GM21367 (cell line): ENCODE data around the gene ZMYND19.
"Not testable (repeated sequence)": the region's sequence is repeated elsewhere in the genome, so short reads cannot be mapped to it uniquely, and the experiment has no call there.

Experiments used
- ATAC-seq: cut with Tn5 transposase; IDR thresholded peaks from one replicate; pipeline ENCODE4 v1.9.1; 2021; ENCODE audit not compliant: unreplicated experiment

ZMYND19 gene

DNA sequence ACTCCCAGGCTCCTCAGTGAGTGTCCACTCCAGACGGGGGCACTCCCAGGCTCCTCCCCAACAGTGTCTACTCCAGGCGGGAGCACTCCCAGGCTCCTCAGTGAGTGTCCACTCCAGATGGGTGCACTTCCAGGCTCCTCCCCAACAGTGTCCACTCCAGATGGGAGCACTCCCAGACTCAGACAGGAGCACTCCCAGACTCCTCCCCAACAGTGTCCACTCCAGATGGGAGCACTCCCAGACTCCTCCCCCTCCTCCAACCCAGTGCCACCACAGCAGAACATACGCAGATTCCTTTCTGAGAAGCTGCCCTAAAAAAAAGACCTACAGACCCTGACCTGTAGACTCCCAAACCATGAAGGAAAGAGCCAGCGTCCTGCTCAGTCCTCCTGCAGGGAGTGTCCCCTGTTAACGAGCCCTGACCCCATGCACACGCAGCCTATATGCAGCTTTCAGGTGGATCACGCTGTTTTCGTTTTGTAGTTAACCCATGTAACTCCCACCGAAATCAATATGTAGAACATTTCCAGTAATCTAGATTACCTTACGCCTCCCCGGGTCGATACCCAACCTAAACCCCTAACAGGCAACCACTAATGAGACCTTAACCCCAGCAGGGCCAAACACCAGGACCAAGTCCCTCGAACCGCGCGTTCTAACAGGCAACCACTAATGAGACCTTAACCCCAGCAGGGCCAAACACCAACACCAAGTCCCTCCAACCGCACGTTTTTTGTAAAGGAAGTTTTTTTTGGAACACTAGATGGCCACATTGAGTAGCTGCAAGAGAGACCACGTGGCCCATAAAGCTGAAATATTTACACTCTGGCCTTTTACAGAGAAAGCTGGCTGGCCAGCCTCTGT is 55.8 kb downstream of the ZMYND19 start:
- no peak for ATAC-seq

DNA sequence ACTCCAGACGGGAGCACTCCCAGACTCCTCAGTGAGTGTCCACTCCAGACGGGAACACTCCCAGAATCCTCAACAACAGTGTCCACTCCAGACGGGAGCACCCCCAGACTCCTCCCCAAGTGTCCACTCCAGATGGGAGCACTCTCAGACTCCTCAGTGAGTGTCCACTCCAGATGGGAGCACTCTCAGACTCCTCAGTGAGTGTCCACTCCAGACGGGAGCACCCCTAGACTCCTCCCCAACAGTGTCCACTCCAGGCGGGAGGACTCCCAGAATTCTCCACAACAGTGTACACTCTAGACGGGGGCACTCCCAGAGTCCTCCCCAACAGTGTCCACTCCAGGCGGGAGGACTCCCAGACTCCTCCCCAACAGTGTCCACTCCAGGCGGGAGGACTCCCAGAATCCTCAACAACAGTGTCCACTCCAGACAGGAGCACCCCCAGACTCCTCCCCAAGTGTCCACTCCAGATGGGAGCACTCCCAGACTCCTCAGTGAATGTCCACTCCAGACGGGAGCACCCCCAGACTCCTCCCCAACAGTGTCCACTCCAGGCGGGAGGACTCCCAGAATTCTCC is 57.3 kb downstream of the ZMYND19 start:
- ATAC-seq: not testable (repeated sequence)
